ENCODE measurements around the gene NCS1.

GRCh38 chr9:130150779-130151382 lies 21.3 kb upstream of the NCS1 start:
- TF ChIP-seq REST (IDR thresholded peaks at IDR 0.05; ENCODE audit: insufficient read depth in 1 of 2, low read depth in 2 of 2, low read length in 2 of 2), result no peak
- TF ChIP-seq TAF1 (IDR thresholded peaks at IDR 0.05; ENCODE audit: borderline replicate concordance, insufficient read depth, low read length), result no peak
